OCI-LY7 (cell line): ENCODE measurements around the gene GNG12. TPM values are rescaled to one million over a fixed set of nuclear protein-coding genes. Genes with fewer than 3 reads are reported as not detected.

Source experiments
- BruUV-seq: library from RNA; stranded (reverse); fragments of 400-500 nt; replicated peaks from 2 replicates; lab custom pipeline; 2021; lab: Mats Ljungman, UMichigan
- CTCF ChIA-PET: fragments of 300-600 bp; sonication (Branson Sonifier 250); formaldehyde crosslinking; loops from one replicate; lab custom pipeline; 2022; ENCODE audit warnings: antibody characterized with exemption; ENCODE audit not compliant: unreplicated experiment; lab: Charles Lee
- POLR2A ChIA-PET: fragments of 300-600 bp; sonication (Branson Sonifier 250); formaldehyde crosslinking; loops from one replicate; lab custom pipeline; 2022; ENCODE audit warnings: antibody characterized with exemption; lab: Charles Lee
- DNase-seq: peaks from one replicate; pipeline ENCODE4 v3.0.0-alpha.2; 2015; ENCODE audit warnings: low spot score
- H2AFZ ChIP-seq: fragments of 200-600 bp; sonication (generic), shearing (Covaris generic); 2 replicates; pipeline ENCODE4 v1.6.1; 2014; ENCODE audit warnings: mild to moderate bottlenecking, antibody characterized with exemption, low read length, moderate library complexity
- H3K27ac ChIP-seq: fragments of 200-600 bp; sonication (generic); 2 replicates; pipeline ENCODE4 v1.5.1; 2014; ENCODE audit warnings: mixed run types, low read depth, mild to moderate bottlenecking, moderate library complexity, low read length, inconsistent platforms; ENCODE audit not compliant: poor library complexity, severe bottlenecking
- H3K36me3 ChIP-seq: fragments of 200-600 bp; sonication (generic); 2 replicates; pipeline ENCODE4 v1.6.1; 2014; ENCODE audit warnings: mild to moderate bottlenecking, antibody characterized with exemption, low read length, moderate library complexity, mixed read lengths; ENCODE audit not compliant: insufficient read depth
- H3K4me1 ChIP-seq: fragments of 200-600 bp; sonication (generic); 2 replicates; pipeline ENCODE4 v1.5.1; 2014; ENCODE audit warnings: mild to moderate bottlenecking, low read length; ENCODE audit not compliant: insufficient read depth, poor library complexity, severe bottlenecking
- H3K4me2 ChIP-seq: fragments of 200-600 bp; sonication (generic); 2 replicates; pipeline ENCODE4 v1.6.1; 2014; ENCODE audit warnings: mild to moderate bottlenecking, low read length
- H3K4me3 ChIP-seq: fragments of 200-600 bp; sonication (generic); 2 replicates; pipeline ENCODE4 v1.5.1; 2014; ENCODE audit warnings: mild to moderate bottlenecking, low read depth, low read length; ENCODE audit not compliant: poor library complexity, severe bottlenecking
- H3K79me2 ChIP-seq: fragments of 200-600 bp; sonication (generic); 2 replicates; pipeline ENCODE4 v1.6.1; 2016; ENCODE audit warnings: low read depth, mild to moderate bottlenecking, low read length, moderate library complexity, mixed read lengths; ENCODE audit not compliant: insufficient read depth
- H3K9me2 ChIP-seq: fragments of 200-600 bp; sonication (generic); 2 replicates; pipeline ENCODE4 v1.6.1; 2016; ENCODE audit warnings: mild to moderate bottlenecking, low read length, mixed read lengths; ENCODE audit not compliant: insufficient read depth
- H3K9me3 ChIP-seq: fragments of 200-600 bp; sonication (generic); 2 replicates; pipeline ENCODE4 v1.6.1; 2014; ENCODE audit warnings: mild to moderate bottlenecking, mixed run types, low read length, mixed read lengths
- H4K20me1 ChIP-seq: fragments of 200-600 bp; sonication (generic); 2 replicates; pipeline ENCODE4 v1.6.1; 2014; ENCODE audit warnings: mild to moderate bottlenecking, antibody characterized with exemption, low read length, moderate library complexity, mixed read lengths; ENCODE audit not compliant: insufficient read depth
- EZH2phosphoT487 ChIP-seq: fragments of 200-600 bp; sonication (generic); IDR thresholded peaks from 2 replicates; pipeline ENCODE4 v1.6.1; 2018; ENCODE audit warnings: low read depth, borderline replicate concordance, mild to moderate bottlenecking, mixed run types, antibody characterized with exemption, low read length, moderate library complexity, mixed read lengths
- intact Hi-C: fragments of 100-400 bp; cut with micrococcal nuclease; formaldehyde crosslinking; loops from one replicate; pipeline ENCODE4 v1.10.0; 2022; ENCODE audit not compliant: unreplicated experiment
- total RNA-seq, 2 experiments: library from RNA; depleted of rRNA in 1 of 2; stranded (reverse); fragments of >200 nt in 1 of 2; shearing (Covaris generic) in 1 of 2; gene quantifications; 2 replicates each; pipeline ENCODE4 v1.2.3, GENCODE V29; 2014 to 2022
- TF ChIP-seq, protein P1 (sequence below): fragments of 200-600 bp; sonication (generic); conservative IDR thresholded peaks from 2 replicates; pipeline ENCODE4 v1.5.1; 2014; ENCODE audit warnings: mild to moderate bottlenecking, antibody characterized with exemption, low read length, moderate library complexity, mixed read lengths

The GNG12 gene
- total RNA-seq, 2 experiments from 2014 or later = 0.10 TPM; not detected in 1

- H3K9me2 ChIP-seq = no peaks in the 10 kb centered on the region
- H2AFZ ChIP-seq = no peak overlapping the region
- no peak for DNase-seq
- H3K9me3 ChIP-seq = no peaks in the 10 kb centered on the region
- no peak overlapping the region for H3K4me3 ChIP-seq
- intact Hi-C loops = no loop called here
- TF ChIP-seq, protein P1, sequence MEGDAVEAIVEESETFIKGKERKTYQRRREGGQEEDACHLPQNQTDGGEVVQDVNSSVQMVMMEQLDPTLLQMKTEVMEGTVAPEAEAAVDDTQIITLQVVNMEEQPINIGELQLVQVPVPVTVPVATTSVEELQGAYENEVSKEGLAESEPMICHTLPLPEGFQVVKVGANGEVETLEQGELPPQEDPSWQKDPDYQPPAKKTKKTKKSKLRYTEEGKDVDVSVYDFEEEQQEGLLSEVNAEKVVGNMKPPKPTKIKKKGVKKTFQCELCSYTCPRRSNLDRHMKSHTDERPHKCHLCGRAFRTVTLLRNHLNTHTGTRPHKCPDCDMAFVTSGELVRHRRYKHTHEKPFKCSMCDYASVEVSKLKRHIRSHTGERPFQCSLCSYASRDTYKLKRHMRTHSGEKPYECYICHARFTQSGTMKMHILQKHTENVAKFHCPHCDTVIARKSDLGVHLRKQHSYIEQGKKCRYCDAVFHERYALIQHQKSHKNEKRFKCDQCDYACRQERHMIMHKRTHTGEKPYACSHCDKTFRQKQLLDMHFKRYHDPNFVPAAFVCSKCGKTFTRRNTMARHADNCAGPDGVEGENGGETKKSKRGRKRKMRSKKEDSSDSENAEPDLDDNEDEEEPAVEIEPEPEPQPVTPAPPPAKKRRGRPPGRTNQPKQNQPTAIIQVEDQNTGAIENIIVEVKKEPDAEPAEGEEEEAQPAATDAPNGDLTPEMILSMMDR = no peak
- no peak for TF ChIP-seq EZH2phosphoT487
- no peaks in the 10 kb centered on the region for H3K79me2 ChIP-seq
- H3K36me3 ChIP-seq = no peaks in the 10 kb centered on the region
- H3K27ac ChIP-seq = no peak overlapping the region
- no TSS peak for BruUV-seq
- POLR2A ChIA-PET = no interaction called here
- no peaks in the 10 kb centered on the region for H3K4me1 ChIP-seq
- CTCF ChIA-PET = no interaction called here
- no peak overlapping the region for H3K4me2 ChIP-seq
- no peaks in the 10 kb centered on the region for H4K20me1 ChIP-seq
Observed at GRCh38 chr1:67784545-67785186, 48.6 kb downstream of the GNG12 start.

DNA sequence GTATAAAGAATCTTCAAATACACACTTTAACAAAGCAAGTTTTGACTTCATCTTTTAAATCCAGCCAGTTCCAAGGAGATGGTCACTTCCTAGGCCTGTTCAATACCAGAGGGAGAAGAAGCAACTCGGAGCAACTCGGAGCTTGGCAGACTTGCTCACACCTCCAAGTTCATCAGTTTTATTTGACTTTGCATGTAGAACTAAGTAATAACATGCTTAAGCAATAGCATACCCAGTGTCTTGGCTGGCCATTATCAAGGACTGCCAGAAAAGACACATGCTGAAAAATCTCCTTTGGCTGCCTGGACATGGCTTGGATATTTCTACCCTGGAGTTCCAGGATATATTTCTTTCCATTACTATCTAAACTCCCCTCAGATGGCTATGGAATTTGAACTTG is 52.6 kb downstream of the GNG12 start:
- Histone ChIP-seq H3K4me3 (no peak overlapping the region), H3K36me3 (no peaks in the 10 kb centered on the region), H3K9me2 (no peaks in the 10 kb centered on the region), H3K4me2 (no peak overlapping the region), H4K20me1 (no peaks in the 10 kb centered on the region), H3K79me2 (no peaks in the 10 kb centered on the region), H2AFZ (no peak overlapping the region), H3K27ac (no peak overlapping the region), H3K4me1 (no peaks in the 10 kb centered on the region), H3K9me3 (no peaks in the 10 kb centered on the region)
- TF ChIP-seq EZH2phosphoT487 = no peak
- TF ChIP-seq, protein P1 = no peak
- no peak for DNase-seq
- intact Hi-C loops = no loop called here
- CTCF ChIA-PET = no interaction called here
- BruUV-seq = no TSS peak
- POLR2A ChIA-PET = no interaction called here

DNA sequence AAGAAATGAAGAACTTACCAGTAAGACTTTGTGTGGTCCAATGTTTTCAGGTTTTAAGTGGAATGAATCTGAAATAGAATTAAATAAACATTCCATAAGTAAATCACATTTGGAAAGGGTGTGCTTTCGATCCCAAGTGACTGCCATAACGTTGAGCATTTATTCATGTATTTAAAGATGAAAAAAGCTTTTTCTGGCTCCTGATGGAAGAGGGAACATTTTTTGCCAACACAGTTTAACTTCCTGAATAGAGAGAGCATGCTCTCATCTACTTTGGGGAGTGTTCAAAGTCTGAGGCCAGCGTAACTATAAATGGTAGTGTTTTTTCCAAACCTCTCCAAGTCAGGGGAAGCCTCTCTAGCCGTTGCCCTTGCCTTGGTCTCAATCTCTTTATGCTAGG is 55.8 kb downstream of the GNG12 start:
- DNase-seq = no peak
- no peaks in the 10 kb centered on the region for H3K9me2 ChIP-seq
- H3K4me2 ChIP-seq = no peak overlapping the region
- H3K79me2 ChIP-seq = no peaks in the 10 kb centered on the region
- H4K20me1 ChIP-seq = no peaks in the 10 kb centered on the region
- no peaks in the 10 kb centered on the region for H3K4me1 ChIP-seq
- ChIA-PET CTCF (no interaction called here), POLR2A (no interaction called here)
- TF ChIP-seq, protein P1 = no peak
- no peak for TF ChIP-seq EZH2phosphoT487
- intact Hi-C loops = no loop called here
- no peak overlapping the region for H3K27ac ChIP-seq
- BruUV-seq = no TSS peak
- H3K36me3 ChIP-seq = no peaks in the 10 kb centered on the region
- H2AFZ ChIP-seq = no peak overlapping the region
- H3K9me3 ChIP-seq = no peaks in the 10 kb centered on the region
- H3K4me3 ChIP-seq = no peak overlapping the region
